HG03103 (cell line): Measurements from ENCODE around the gene CFAP54.
"Not testable (repeated sequence)": the region's sequence is repeated elsewhere in the genome, so short reads cannot be mapped to it uniquely, and the experiment has no call there.

Experiments
- ATAC-seq: cut with Tn5 transposase; IDR thresholded peaks from one replicate; pipeline ENCODE4 v1.9.1; 2021; ENCODE audit warnings: low read depth; ENCODE audit not compliant: unreplicated experiment

The CFAP54 gene

GRCh38 chr12:96605684-96606083, 116.3 kb downstream of the CFAP54 start:
- ATAC-seq, result no peak

GRCh38 chr12:96606134-96606533, 116.8 kb downstream of the CFAP54 start:
- ATAC-seq, result no peak

- no peak for ATAC-seq
These were observed 117.3 kb downstream of the CFAP54 start for GRCh38 chr12:96606644-96607043.

- ATAC-seq, result no peak
These were observed 127.8 kb downstream of the CFAP54 start for GRCh38 chr12:96617178-96617577.

GRCh38 chr12:96623155-96623554, 133.8 kb downstream of the CFAP54 start:
- no peak for ATAC-seq

GRCh38 chr12:96623656-96624217, 134.4 kb downstream of the CFAP54 start:
- no peak for ATAC-seq

- ATAC-seq, result no peak
These were observed 146.5 kb downstream of the CFAP54 start for GRCh38 chr12:96635844-96636243.

GRCh38 chr12:96636895-96637294, 147.5 kb downstream of the CFAP54 start:
- ATAC-seq, result no peak

- no peak for ATAC-seq
These were observed 159.5 kb downstream of the CFAP54 start for GRCh38 chr12:96648923-96649322.

- ATAC-seq, result no peak
These were observed 163.5 kb downstream of the CFAP54 start for GRCh38 chr12:96652870-96653269.

GRCh38 chr12:96658075-96658474, 168.7 kb downstream of the CFAP54 start:
- ATAC-seq, result no peak

GRCh38 chr12:96669786-96670185, 180.4 kb downstream of the CFAP54 start:
- ATAC-seq, result no peak

GRCh38 chr12:96670334-96670899, 181.0 kb downstream of the CFAP54 start:
- no peak for ATAC-seq

- ATAC-seq, result not testable (repeated sequence)
These were observed 186.1 kb downstream of the CFAP54 start for GRCh38 chr12:96675519-96675918.

- ATAC-seq, result no peak
These were observed 188.0 kb downstream of the CFAP54 start for GRCh38 chr12:96677363-96677762.

- no peak for ATAC-seq
These were observed 198.3 kb downstream of the CFAP54 start for GRCh38 chr12:96687719-96688118.

- no peak for ATAC-seq
These were observed 209.1 kb downstream of the CFAP54 start for GRCh38 chr12:96698521-96698920.

- no peak for ATAC-seq
These were observed 209.6 kb downstream of the CFAP54 start for GRCh38 chr12:96698965-96699364.

- no peak for ATAC-seq
These were observed 212.5 kb downstream of the CFAP54 start for GRCh38 chr12:96701856-96702255.

- ATAC-seq, result no peak
These were observed 220.9 kb downstream of the CFAP54 start for GRCh38 chr12:96710127-96710745.

GRCh38 chr12:96711364-96711763, 222.0 kb downstream of the CFAP54 start:
- no peak for ATAC-seq

- no peak for ATAC-seq
These were observed 224.8 kb downstream of the CFAP54 start for GRCh38 chr12:96714199-96714598.
